ENCODE results near the gene CTNNA1.
"Not testable (repeated sequence)": the region's sequence is repeated elsewhere in the genome, so short reads cannot be mapped to it uniquely, and the experiment has no call there.

Gene CTNNA1, protein sequence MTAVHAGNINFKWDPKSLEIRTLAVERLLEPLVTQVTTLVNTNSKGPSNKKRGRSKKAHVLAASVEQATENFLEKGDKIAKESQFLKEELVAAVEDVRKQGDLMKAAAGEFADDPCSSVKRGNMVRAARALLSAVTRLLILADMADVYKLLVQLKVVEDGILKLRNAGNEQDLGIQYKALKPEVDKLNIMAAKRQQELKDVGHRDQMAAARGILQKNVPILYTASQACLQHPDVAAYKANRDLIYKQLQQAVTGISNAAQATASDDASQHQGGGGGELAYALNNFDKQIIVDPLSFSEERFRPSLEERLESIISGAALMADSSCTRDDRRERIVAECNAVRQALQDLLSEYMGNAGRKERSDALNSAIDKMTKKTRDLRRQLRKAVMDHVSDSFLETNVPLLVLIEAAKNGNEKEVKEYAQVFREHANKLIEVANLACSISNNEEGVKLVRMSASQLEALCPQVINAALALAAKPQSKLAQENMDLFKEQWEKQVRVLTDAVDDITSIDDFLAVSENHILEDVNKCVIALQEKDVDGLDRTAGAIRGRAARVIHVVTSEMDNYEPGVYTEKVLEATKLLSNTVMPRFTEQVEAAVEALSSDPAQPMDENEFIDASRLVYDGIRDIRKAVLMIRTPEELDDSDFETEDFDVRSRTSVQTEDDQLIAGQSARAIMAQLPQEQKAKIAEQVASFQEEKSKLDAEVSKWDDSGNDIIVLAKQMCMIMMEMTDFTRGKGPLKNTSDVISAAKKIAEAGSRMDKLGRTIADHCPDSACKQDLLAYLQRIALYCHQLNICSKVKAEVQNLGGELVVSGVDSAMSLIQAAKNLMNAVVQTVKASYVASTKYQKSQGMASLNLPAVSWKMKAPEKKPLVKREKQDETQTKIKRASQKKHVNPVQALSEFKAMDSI

DNA sequence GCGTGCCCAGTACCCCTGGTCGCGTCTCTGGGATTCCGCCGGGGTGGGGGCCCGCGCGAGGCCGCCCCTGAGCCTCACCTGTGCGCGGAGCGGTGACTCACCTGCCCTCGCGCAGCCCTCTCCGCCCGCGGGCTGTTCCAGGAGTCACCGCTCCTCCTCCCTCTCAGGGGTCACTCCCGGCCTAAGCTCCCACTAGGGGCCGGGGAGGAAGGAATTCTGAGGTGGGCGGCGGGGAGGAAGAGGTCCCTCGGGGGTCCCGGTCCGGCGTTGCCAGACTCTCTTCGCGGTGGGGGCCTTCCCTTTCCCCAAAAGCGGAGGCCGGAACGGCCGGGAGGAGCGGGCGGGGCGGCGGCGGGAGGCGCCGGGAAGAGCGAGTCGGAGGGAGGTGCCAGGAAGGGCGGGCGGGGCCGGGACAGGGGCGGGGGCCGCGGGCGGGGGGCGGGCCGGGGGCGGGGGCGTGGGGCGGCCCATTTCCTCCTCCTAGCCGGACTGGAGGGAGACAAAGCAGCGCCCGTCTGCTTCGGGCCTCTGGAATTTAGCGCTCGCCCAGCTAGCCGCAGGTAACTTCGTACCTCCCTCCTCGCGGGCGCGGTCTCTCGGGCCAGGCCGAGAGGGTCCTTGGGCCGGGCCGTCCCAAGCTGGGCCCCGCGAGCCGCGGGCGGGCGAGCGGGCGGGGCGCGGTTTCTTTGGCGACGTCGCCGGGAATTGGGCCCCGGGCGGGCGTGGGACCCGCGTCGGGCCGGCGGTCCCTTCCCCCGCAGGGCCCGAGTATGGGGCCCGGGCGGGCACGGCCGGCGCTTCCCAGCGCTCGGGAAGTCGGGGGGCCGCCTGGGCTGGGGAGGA lies at the start of gene CTNNA1:
CTNNA1 (plus strand) TSS at position 475 of the 843 bp plus-strand sequence. CDS start 28,500 bp downstream, outside the sequence.
- DNase-seq, result peak; percentile 70

DNA sequence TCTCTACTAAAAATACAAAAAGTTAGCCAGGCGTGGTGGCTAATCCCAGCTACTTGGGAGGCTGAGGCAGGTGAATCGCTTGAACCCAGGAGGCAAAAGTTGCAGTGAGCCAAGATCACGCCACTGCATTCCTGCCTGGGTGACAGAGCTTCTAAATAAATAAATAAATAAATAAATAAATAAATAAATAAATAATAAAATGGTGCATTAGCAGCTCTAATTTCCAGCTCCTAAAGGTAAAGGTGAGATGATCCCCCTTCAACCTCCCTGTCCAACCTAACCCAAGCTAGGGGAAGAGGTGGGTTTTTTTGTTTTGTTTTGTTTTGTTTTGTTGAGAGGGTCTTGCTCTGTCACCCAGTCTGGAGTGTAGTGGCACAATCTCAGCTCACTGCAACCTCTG lies 49.4 kb upstream of the CTNNA1 start:
- not testable (repeated sequence) for DNase-seq

DNA sequence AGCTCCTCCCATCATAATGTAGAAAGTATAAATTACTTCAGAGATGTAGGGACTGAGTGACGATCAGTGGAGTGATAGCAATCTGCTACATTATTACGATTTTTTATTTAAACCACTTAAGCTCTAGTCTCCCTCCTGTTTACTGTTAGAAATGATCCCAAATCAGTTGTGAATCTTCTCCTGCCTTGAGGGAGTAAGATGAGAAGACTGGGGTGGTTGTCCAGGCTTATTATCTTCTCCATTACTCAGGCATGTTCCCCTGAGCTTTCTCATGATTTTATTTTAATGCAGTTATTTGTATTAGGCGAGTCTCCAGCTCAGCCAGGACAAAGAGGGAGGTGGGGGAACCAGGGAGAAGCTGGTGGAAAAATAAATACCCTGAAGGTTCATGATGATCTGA lies 48.2 kb upstream of the CTNNA1 start:
- no peak for DNase-seq

DNA sequence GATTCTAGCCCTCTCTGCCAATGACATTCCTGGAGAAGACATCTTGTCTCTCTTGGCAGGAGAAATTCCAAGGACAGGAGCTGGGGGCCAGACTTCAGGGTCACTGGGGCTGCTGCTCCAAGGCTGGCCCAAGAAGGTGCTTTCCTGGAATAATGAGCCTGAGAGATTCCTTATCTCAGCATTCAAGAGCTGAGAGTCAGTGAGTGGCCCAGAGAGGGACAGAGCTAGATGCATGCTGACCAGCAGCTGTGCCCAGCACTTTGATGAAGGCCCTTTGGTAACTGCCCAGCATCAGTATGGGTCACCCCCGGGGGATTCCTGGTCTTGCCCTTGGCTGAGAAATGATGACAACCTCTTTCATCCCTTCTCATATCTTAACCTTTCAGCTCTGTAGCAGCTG lies 47.7 kb upstream of the CTNNA1 start:
- no peak for DNase-seq

DNA sequence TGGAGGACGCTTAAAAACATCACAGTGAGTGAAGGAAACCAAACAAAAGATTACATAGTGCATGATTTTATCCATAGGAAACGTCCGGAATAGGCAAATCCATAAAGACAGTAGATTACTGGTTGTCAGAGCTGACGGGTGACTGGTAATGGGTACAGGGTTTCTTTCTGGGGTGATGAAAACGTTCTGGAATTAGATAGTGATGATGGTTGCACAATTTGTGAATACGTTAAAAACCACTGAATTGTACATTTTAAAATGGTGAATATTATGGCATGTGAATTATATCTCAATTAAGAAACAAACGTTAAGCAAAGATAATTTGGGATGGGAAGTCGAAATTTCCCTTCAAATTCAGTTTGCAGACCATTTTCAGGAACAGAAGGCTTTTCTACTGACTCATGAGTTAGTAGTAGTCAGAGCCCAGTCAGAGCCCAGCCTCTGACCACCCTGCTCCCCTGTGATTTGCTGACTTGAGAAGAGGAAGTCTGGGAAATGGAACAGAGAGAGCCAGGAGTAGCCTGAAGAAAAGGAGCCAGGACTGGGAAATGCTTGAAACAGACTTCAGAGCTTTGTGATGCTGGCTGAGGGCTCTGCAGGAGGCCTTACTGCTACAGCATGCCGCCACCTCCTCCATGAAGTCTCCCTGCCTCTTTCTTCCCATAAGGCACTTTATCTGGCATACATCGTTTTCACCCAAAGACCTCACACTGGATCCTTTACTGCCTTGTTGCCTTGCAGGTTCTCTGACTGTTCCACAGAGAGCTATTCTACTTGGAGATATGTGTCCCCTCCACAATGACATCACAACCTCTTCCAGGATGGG lies 46.4 kb upstream of the CTNNA1 start:
- DNase-seq, result no peak

DNA sequence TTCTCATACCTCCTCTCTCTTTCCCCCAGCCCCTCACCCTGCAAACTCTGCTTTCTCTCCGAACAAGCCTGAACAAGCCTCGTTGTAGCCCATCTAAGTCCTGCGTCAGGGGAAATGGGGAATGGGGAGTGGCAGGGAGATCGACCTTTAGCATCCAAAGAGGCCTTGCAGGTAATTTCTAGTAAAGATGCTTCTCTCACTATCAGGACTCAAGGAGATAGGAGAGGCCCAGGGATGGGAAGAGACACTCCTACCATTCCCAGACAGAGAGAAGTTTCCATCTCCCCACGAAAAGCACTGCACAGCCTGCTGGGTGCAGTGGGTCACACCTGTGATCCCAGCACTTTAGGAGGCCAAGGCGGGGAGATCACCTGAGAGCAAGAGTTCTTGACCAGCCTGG lies 44.4 kb upstream of the CTNNA1 start:
- DNase-seq, result no peak

DNA sequence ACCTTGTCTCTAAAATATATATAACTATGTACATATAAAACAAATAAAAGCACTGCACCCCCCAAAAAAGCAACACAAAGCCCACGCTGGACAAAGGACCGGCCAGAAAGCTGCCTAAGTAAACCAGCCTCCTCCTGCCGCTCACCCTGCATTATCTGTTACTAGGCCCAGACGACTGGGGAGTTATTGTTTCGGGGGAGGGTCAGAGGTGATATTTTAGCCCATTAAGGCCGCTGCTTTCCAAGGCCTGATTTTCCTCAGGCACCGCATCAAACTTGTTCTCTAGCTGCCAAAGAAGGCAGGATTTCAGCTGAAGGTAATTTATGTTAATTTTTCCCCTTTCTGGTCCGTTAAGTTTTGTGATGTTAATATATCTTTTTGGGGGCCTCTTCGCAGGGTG lies 44.0 kb upstream of the CTNNA1 start:
- no peak for DNase-seq

DNA sequence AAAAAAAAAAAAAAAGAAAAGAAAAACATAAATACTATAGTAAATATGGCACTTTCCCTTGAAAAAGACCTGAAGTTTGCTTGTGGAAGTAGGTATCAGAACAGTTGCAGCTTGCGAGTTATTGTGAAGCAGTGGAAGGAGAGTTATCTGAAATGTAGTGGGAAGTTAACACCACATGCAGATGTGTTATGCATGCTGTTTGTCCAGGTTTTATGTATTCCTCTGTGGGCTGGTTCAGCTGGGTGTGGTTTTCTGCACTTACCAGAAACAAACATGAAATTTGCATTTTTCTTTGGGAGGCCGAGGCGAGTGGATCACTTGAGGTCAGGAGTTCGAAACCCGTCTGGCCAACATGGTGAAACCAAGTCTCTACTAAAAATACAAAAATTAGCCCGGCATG lies 42.1 kb upstream of the CTNNA1 start:
- DNase-seq, result no peak

DNA sequence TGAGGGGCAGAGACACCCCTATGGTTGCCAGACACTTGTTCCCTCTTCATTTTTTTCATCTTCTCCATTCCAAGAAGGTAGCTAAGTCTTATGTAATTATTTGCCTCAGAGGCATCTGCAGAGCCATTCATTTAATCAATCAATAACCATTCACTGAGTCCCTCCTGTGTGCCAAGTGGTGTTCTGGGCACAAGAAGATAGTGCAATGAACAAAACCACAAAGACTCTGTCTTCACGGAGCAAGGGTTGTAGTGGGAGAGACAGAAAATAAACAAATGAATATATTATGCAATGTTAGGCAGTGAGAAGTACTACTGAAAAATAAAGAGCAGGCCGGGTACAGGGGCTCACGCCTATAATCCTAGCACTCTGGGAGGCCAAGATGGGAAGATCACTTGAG lies 41.4 kb upstream of the CTNNA1 start:
- DNase-seq, result no peak

DNA sequence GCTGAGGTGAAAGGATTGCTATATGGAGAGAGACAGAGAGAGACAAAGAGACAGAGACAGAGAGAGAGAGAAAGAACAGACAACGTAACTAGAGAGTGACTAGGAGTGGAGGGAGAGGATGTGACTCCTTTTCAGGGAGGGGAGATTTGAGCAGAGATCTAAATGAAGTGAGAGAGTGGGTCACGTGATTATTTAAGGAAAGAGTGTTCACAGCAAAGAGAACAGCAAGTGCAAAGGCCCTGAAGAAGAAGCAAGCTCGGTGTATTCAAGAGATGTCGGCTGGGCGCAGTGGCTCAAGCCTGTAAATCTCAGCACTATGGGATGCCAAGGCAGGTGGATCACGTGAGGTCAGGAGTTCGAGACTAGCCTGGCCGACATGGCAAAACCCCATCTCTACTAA lies 40.9 kb upstream of the CTNNA1 start:
- no peak for DNase-seq

DNA sequence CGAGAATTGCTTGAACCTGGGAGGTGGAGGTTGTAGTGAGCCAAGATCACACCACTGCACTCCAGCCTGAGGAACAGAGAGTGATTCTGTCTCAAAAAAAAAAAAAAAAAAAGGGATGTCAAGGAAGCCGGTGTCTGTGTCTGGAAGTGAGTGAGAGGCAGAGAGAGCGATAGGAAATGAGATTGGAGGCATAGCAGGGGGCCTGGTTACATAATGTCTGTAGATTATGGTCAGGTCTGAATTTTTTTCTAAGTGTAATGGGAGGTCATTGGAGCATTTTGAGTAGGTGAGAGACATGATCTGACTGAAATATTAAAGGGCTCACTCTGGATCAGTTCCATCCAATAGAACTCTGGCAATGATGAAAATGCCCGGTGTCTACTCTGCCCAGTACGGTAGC lies 40.4 kb upstream of the CTNNA1 start:
- no peak for DNase-seq

DNA sequence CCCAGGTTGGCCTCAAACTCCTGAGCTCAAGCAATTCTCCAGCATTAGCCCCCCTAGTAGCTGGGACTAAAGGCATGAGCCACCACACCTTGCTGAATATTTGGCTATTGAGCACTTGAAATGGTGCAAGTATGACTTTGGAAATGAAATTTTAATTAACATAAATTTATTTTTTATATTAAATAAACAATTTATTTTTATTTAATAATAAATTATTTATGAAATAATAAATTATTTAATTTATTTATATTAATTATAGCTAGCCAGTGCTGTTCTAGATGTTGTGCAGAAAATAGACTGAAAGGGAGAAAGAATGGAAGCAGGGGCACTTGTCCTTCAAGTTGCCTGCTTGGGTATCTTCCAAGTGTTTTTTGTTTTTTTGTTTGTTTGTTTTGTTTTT lies 40.0 kb upstream of the CTNNA1 start:
- no peak for DNase-seq

DNA sequence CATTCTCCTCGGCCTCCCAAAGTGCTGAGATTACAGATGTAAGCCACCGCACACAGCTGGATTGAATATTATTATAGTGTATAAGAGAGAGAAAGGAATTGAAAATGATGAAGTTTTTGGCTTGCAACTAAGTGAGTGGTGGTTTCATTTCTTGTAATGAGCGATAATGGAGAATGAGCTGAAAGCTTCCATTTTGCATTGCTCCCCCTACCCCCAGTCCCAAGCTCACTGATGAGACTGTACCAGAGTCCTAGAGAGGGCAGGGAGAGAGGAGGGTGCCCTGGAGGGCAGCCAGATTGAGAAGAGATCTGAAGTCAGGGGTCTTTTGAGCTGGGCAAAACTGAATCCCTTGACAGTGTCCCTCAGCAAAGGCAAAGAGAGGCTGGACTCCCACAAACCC lies 38.5 kb upstream of the CTNNA1 start:
- no peak for DNase-seq

DNA sequence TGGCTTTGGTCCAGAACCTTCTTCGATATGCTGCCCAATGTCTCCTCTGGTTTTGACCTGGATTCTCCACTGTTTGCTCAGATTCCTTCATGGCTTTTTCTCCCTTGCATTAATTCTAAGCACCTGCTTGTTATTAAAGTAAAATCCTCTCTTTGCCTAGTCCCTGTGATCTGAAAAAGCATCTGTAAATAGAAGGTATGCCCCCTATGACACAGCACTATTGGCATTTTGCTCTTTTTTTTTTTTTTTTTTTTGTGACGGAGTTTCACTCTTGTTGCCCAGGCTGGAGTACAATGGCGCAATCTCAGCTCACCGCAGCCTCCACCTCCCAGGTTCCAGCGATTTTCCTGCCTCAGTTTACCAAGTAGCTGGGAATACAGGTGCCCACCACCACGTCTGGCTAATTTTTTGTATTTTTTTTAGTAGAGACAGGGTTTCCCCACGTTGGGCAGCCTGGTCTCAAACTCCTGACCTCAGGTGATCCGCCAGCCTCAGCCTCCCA lies 37.2 kb upstream of the CTNNA1 start:
- not testable (repeated sequence) for DNase-seq

DNA sequence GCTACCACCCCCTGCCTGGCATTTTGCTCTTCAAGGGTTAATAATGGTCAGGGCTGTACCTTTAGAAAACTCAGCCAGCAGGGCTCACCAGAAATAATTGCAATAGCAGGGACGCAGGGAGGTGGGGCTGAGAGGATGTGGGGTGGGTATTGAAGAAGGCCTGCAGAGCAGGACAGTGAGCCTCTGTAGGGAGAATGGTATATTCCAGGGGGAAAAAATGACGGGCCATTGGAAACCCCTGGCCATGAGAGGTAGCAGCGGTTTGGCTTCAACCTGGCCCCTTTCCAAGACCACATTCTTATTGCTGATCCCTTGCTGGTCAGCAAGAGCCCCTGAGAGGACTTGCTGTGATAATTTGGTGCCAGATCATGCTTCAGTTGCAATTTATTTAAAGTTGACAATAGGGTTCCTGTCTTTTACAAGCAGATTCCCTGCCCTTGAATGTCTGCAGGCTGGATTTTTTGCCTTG lies 36.7 kb upstream of the CTNNA1 start:
- DNase-seq, result no peak

DNA sequence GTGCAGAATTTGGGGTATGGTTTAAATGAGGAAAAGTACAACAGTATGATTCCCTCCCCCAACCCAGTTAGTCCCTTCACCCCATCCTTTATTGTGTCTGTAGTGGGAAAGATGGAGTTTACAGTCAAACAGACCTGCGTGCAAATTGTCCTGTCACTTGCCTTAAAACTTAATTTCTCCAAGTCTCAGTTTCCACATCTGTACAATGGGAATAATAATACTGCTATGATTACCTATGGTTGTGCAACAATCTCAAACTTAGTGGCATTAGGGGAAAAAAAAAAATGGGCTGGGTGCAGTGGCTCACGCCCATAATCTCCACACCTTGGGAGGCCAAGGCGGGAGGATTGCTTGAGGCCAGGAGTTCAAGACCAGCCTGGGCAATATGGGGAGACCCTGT lies 35.8 kb upstream of the CTNNA1 start:
- no peak for DNase-seq

DNA sequence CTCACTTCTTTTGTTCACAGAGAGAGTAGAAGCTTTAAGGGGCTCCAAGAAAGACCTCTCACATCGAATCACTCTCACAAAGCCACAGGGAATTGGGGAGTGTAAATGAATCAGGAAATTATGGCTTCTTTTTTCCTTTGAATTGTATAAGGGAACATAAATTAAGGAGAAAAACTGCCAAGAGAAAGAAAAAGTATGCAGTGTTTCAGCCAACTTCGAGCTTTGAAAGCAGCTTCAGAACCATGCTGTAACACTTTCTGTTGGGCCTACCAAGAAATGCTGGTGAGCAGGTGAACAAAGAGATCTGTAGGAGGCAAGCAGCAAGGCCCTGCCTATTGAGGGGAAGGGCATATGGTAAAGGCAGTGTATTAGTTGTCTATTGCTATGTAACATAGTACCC lies 33.4 kb upstream of the CTNNA1 start:
- no peak for DNase-seq

DNA sequence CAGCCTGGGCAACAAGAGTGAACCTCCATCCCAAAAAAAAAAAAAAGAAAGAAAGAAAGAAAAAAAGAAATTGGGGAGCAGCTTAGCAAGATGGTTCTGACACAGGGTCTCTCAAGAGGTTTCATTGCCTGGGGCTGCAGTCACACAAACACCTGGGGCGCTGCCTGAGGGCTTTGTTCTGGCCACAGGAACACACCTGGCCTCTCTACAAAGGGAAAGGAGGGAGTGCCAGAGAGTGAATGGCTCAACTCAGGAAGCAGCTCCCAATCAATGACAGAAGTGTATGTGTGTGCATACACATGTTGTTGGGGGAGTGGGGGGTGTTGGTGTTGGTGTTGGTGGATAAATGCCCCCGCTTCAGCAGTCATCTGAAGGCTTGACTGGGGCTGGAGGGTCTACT lies 32.4 kb upstream of the CTNNA1 start:
- no peak for DNase-seq

DNA sequence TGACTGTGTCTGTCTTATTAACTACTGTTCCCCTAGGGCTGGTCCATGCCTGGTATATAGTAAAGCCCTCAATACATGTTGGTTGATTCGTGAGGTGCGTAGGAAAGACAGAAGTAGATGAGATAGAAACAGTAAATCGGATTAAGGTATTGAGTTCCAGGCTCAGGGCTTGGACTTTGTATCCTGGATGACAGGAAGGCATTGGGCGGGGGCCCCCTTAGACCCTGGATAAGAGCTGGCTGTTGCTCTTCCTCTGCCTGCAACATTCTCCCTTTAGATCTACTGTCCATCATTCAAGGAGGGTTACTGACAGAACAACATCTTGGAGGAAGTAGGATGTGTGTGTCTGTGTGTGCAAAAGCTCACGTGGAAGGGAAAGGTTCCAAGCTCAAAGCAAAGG lies 31.2 kb upstream of the CTNNA1 start:
- no peak for DNase-seq

DNA sequence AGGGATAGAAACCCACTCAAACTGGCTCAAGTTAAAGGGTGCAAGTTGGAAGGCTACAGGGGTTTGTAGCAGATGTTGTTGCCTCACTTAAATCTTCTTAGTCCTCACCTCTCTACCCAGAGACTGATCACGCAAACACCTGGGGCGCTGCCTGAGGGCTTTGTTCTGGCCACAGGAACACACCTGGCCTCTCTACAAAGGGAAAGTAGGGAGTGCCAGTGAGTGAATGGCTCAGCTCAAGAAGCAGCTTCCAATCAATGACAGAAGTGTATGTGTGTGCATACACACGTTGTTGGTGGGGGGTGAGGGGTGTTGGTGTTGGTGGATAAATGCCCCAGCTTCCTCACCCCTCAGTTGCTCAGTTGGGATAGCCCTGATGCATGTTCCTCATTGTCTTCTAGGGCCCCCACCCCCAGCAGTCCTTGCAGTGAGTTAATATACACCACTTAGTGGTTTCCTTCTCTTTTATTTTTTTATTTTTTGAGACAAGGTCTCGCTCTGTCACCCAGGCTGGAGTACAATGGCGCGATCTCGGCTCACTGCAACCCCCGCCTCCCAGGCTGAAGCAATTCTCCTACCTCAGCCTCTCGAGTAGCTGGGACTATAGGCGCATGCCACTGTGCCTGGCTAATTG lies 30.6 kb upstream of the CTNNA1 start:
- no peak for DNase-seq

DNA sequence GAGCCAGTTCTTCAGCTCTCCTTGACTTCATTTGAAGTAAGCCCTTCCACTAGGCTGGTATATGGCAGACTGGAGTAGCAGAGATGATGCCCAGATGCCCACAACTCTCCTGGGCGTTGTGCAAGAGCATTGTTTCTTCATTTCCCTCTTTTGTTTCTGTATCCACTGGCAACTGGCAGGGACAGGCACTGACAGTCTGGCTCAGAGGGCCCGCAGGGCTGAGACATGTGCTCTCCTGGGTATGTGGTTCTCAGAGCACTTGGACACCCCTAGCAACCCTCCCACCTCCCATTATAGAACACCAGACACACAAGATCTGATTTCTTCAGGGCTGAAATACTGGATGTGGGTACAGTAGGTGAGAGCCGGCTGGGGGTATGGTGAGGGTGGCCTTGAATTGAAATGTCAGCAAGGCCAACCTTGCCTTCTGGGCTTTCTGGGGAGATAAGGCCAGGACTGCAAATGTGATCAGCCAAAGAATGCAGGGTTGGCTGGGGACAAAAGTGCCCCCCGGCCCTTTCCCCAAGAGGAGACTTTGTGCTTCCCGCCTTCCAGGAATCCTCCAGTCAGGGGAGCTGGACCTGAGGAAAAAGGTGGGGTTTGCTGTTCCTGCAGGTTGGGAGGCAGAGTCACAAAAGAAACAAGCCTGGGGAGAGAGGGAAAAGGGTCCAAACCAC lies 28.6 kb upstream of the CTNNA1 start:
- DNase-seq, result no peak

All from activated CD4-positive, alpha-beta T cell treated with anti-CD3 and anti-CD28 coated beads for 48 hours (primary cell).